Measurements from ENCODE around the gene THSD1. TPM values are rescaled to one million over a fixed set of nuclear protein-coding genes. Genes with fewer than 3 reads are reported as not detected.

The THSD1 gene
- 6.0 TPM for polyA plus RNA-seq (ENCODE audit: insufficient read length)
- long read RNA-seq, donor 1, partial matches to known transcripts, result 0 of 2 reads
- long read RNA-seq, donor 1, other reads (novel, unspliced or antisense), result 0 of 2 reads
- long read RNA-seq, donor 2, partial matches to known transcripts, result 0 of 3 reads
- long read RNA-seq, donor 2, other reads (novel, unspliced or antisense), result 0 of 3 reads
- long read RNA-seq, donor 3, partial matches to known transcripts, result 0 of 1 reads
- long read RNA-seq, donor 3, other reads (novel, unspliced or antisense), result 0 of 1 reads
- long read RNA-seq, donor 4, result 0 reads
- long read RNA-seq, donor 5, result 0 reads
- long read RNA-seq, donor 6, partial matches to known transcripts, result 0 of 1 reads
- long read RNA-seq, donor 6, other reads (novel, unspliced or antisense), result 0 of 1 reads
- long read RNA-seq, donor 7, partial matches to known transcripts, result 0 of 1 reads
- long read RNA-seq, donor 7, other reads (novel, unspliced or antisense), result 0 of 1 reads
- long read RNA-seq, donor 8, partial matches to known transcripts, result 0 of 1 reads
- long read RNA-seq, donor 8, other reads (novel, unspliced or antisense), result 0 of 1 reads

- peak; percentile 13 for DNase-seq
Observed at GRCh38 chr13:52405767-52406494, at the start of gene THSD1. Gene THSD1, minus strand, starts transcription at chr13:52406172. Its CDS starts 3,572 bp downstream, at chr13:52402600.

GRCh38 chr13:52455677-52456041 is 49.7 kb upstream of the THSD1 start:
- DNase-seq, result peak; percentile 85

- peak; percentile 93 for DNase-seq
Observed at GRCh38 chr13:52454820-52455676, 49.1 kb upstream of the THSD1 start, which contains the start of gene CKAP2. Gene CKAP2, plus strand, starts transcription at chr13:52455478. Its CDS starts 79 bp downstream, at chr13:52455557.

GRCh38 chr13:52454459-52454819 is 48.5 kb upstream of the THSD1 start:
- DNase-seq, result peak; percentile 36

GRCh38 chr13:52452470-52452869 is 46.5 kb upstream of the THSD1 start:
- no peak for DNase-seq

- no peak for DNase-seq
Observed at GRCh38 chr13:52451135-52451804, 45.3 kb upstream of the THSD1 start.

GRCh38 chr13:52450793-52451116 is 44.8 kb upstream of the THSD1 start:
- no peak for DNase-seq

GRCh38 chr13:52450012-52450792 is 44.2 kb upstream of the THSD1 start, which contains the start of gene VPS36:
Gene VPS36, minus strand, starts transcription at chr13:52450634. Its CDS starts 40 bp downstream, at chr13:52450594.
- DNase-seq, result peak; percentile 96

- DNase-seq, result no peak
Observed at GRCh38 chr13:52449331-52450011, 43.5 kb upstream of the THSD1 start.

- no peak for DNase-seq
Observed at GRCh38 chr13:52447815-52448552, 42.0 kb upstream of the THSD1 start.

- no peak for DNase-seq
Observed at GRCh38 chr13:52447354-52447753, 41.4 kb upstream of the THSD1 start.

- DNase-seq, result no peak
Observed at GRCh38 chr13:52446265-52446664, 40.3 kb upstream of the THSD1 start.

GRCh38 chr13:52432456-52432855 is 26.5 kb upstream of the THSD1 start:
- no peak for DNase-seq

- DNase-seq, result no peak
Observed at GRCh38 chr13:52428295-52428694, 22.3 kb upstream of the THSD1 start.

- no peak for DNase-seq
Observed at GRCh38 chr13:52421216-52421615, 15.2 kb upstream of the THSD1 start.

GRCh38 chr13:52419080-52419479 is 13.1 kb upstream of the THSD1 start:
- no peak for DNase-seq

GRCh38 chr13:52414963-52415362 is 9.0 kb upstream of the THSD1 start:
- DNase-seq, result no peak

- no peak for DNase-seq
Observed at GRCh38 chr13:52414051-52414450, 8.1 kb upstream of the THSD1 start.

GRCh38 chr13:52412128-52412527 is 6.2 kb upstream of the THSD1 start:
- no peak for DNase-seq
